Mucosa of stomach (tissue), 1 donor: ENCODE results near the gene RAB10.
"Not testable (repeated sequence)": the region's sequence is repeated elsewhere in the genome, so short reads cannot be mapped to it uniquely, and the experiment has no call there.

Experiments used
- H3K27me3 ChIP-seq: one replicate; pipeline ENCODE4 v1.7.0; 2013; ENCODE audit warnings: mild to moderate bottlenecking, low read length; ENCODE audit not compliant: control insufficient read depth, insufficient read depth
- H3K36me3 ChIP-seq: one replicate; pipeline ENCODE4 v1.7.0; 2013; ENCODE audit warnings: low read length; ENCODE audit not compliant: control insufficient read depth, insufficient read depth
- H3K4me1 ChIP-seq: one replicate; pipeline ENCODE4 v1.7.0; 2013; ENCODE audit warnings: mild to moderate bottlenecking, low read length; ENCODE audit not compliant: control insufficient read depth, insufficient read depth
- H3K4me3 ChIP-seq: one replicate; pipeline ENCODE4 v1.7.0; 2013; ENCODE audit warnings: low read length
- H3K9ac ChIP-seq: one replicate; pipeline ENCODE4 v1.7.0; 2013; ENCODE audit warnings: mild to moderate bottlenecking, low read length, moderate library complexity
- H3K9me3 ChIP-seq: one replicate; pipeline ENCODE4 v1.7.0; 2013; ENCODE audit warnings: mild to moderate bottlenecking, low read length, moderate library complexity; ENCODE audit not compliant: control insufficient read depth
- donor health status: Pancreatic carcinoma.

The RAB10 gene

DNA sequence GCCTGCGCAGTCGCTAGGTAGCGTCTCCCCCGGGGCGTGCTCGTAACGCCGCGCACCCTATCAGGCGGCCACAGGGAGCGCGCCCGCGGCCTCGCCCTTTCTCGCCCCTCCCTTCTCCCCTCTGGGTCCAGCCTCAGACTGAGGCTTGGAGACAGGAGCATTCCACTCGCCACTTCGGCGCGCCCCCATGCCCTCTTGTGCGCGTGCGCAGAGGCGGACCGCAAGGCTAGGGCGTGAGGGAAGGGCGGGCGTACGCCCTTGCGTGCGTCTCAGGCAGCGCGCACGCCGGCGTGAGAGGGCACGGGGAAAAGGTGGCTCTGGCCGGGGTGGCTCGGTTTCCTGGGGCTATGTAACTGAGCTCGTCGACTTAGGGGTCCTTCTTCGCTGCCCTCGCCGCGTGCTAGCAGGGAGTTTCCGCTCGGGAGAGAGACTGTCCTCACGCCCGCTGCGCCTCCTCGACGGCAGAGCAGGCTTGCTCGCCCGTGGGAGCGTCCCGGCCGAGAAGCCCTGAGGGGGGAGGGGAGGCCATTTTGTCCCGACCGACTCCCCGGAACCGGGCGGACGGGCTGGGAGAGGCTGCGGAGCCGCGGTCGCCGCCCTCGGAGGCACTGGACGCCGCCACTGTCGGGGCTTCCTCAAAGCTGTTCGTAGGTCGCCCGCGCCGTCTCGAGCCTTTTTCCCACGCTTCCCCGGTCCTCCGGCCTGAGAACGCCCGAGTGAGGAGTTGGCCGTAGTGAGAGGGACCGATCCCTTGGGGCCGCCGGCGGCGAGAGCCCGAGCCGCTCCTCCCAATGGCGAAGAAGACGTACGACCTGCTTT, at the start of gene RAB10:
Gene RAB10 (plus strand): TSS at position 267 of the 819 bp plus-strand sequence. CDS start 525 bp downstream, at position 792.
- peak within 1 kb of the TSS; percentile 97 for H3K9ac ChIP-seq
- H3K4me1 ChIP-seq: peaks cover 12% of the 10 kb centered on the region
- no peaks in the 10 kb centered on the region for H3K36me3 ChIP-seq
- no peaks in the 10 kb centered on the region for H3K9me3 ChIP-seq
- H3K4me3 ChIP-seq: peak within 1 kb of the TSS; percentile 96
- H3K27me3 ChIP-seq: no peaks in the 10 kb centered on the region

DNA sequence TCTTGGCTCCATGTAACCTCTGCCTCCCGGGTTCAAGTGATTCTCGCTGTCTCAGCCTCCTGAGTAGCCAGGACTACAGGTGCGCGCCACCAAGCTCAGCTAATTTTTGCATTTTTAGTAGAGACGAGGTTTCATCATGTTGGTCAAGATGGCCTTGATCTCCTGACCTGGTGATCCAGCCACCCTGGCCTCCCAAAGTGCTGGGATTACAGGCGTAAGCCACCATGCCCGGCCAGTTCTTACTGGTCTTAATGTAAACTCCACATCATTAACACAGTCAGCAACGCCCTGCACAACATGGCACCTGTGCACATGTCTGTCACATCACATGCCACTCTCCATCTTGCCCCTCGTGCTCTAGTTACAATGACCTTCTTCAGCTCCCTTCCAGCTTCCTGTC, 45.8 kb upstream of the RAB10 start:
- peaks cover 9% of the 10 kb centered on the region for H3K4me1 ChIP-seq
- H3K27me3 ChIP-seq: no peaks in the 10 kb centered on the region
- H3K4me3 ChIP-seq: no peak overlapping the region
- H3K9me3 ChIP-seq: no peaks in the 10 kb centered on the region
- H3K9ac ChIP-seq: no peak overlapping the region
- no peaks in the 10 kb centered on the region for H3K36me3 ChIP-seq

DNA sequence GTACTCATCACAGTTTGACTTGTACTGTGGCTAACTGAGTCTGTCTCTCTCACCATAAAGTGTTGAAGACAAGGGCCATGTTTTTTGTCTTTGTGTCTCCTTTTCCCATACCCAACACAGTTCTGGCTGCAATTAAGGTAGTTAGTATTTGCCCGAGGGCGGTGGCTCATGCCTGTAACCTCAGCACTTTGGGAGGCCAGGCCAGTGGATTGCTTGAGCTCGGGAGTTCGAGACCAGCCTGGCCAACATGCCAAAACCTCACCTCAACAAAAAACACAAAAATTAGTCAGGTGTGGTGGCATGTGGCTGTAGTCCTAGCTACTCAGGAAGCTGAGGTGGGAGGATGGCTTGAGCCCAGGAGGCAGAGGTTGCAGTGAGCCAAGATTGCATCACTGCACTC, 44.7 kb upstream of the RAB10 start:
- Histone ChIP-seq H3K4me3 (no peak overlapping the region), H3K9me3 (no peaks in the 10 kb centered on the region), H3K4me1 (peaks cover 9% of the 10 kb centered on the region), H3K27me3 (no peaks in the 10 kb centered on the region), H3K36me3 (no peaks in the 10 kb centered on the region), H3K9ac (no peak overlapping the region)

DNA sequence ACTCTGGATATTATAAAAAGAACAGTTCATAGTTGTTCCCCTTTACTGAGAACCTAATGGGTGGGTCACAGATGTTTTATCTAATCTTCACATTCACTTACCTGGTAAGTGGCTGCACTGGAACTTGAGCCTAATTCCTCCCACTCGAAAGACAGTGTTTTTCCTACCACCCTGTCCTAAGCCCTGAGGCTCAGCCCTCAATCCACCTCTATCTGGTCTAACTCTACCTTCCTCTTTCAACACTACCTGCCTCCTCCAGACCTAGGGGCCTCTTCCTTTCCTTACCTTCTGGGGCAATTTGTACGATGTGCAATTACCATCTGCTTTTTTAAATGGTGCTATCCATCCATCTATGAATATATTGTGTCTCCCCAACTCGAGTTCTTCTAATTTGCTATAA, 41.9 kb upstream of the RAB10 start:
- Histone ChIP-seq H3K36me3 (no peaks in the 10 kb centered on the region), H3K9me3 (no peaks in the 10 kb centered on the region), H3K9ac (no peak overlapping the region), H3K27me3 (no peaks in the 10 kb centered on the region), H3K4me1 (peaks cover 9% of the 10 kb centered on the region), H3K4me3 (no peak overlapping the region)

DNA sequence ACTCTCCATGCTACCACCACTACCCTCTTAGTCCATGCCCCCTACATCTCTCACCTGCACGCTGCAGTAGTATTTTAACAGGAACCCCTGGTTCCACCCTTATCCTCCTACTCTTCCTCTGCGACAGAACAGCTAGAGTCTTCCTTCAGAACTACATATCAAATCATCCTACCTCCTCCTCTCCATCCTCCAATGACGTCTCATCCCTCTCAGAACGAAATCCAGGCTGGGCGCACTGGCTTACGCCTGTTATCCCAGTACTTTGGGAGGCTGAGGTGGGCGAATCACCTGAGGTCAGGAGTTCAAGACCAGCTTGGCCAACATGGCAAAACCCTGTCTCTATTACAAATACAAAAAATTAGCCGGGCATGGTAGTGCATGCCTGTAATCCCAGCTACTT, 41.3 kb upstream of the RAB10 start:
- H3K9ac ChIP-seq: no peak overlapping the region
- no peaks in the 10 kb centered on the region for H3K9me3 ChIP-seq
- peaks cover 9% of the 10 kb centered on the region for H3K4me1 ChIP-seq
- no peak overlapping the region for H3K4me3 ChIP-seq
- no peaks in the 10 kb centered on the region for H3K27me3 ChIP-seq
- no peaks in the 10 kb centered on the region for H3K36me3 ChIP-seq

DNA sequence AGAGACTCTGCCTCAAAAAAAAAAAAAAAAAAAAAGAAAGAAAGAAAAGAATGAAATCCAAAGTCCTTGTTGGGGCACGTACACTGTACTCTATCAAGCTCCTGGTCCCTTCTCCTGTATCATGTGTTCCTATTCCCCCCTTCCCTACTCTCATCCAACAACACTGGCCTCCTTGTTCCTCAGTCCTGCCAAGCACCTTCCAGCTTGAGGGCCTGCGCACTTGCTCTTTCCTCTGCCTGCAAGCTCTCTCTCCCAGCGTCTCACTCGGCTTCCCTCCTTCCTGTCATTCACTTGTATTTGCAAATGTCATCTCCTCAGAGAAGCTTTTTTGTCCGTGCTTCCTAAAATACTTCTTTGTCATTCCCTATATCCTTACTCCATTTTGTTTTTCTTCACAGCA, 40.8 kb upstream of the RAB10 start:
- no peaks in the 10 kb centered on the region for H3K27me3 ChIP-seq
- H3K4me1 ChIP-seq: peaks cover 9% of the 10 kb centered on the region
- H3K4me3 ChIP-seq: no peak overlapping the region

DNA sequence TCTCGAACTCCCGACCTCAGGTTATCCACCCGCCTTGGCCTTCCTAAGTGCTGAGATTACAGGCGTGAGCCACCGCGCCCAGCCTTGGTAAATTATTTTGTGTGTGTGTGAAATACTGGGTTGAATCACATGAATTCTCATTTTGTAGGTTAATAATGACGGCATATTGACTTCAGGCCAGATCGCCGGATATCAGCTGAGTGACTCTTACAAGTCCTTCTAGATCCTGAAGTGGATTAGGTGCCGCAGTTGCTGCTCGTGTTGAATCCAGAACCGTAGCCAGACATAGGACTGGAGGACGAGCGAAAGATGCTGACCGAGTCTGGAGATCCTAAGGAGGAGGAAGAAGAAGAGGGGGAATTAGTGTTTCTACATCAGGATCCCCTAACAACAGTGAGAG, 39.4 kb upstream of the RAB10 start:
- H3K4me1 ChIP-seq: peaks cover 18% of the 10 kb centered on the region
- no peaks in the 10 kb centered on the region for H3K27me3 ChIP-seq
- no peaks in the 10 kb centered on the region for H3K36me3 ChIP-seq
- H3K9ac ChIP-seq: no peak overlapping the region
- no peaks in the 10 kb centered on the region for H3K9me3 ChIP-seq
- H3K4me3 ChIP-seq: no peak overlapping the region

More for the DNA sequence above, 40.8 kb upstream of the RAB10 start:
- no peak overlapping the region for H3K9ac ChIP-seq
- H3K36me3 ChIP-seq: no peaks in the 10 kb centered on the region
- H3K9me3 ChIP-seq: no peaks in the 10 kb centered on the region

DNA sequence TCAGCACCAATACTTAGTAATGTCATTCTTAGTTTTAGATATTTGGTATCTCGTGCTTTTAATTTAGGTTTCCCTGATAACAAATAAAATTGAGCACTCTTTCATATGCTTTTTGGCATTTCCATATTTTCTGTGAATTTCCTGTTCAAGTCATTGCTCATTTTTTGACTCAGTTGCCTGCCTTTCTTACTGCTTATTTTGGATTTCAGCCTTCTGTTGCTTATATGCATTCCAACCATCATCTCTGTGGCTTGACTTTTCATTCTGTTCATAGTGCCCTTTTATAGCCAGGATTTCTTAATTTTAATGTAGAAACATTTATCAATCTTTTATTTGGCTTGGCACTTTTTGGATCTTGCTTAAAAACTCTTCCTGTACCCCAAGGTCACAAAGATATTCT, 37.0 kb upstream of the RAB10 start:
- H3K36me3 ChIP-seq: no peaks in the 10 kb centered on the region

DNA sequence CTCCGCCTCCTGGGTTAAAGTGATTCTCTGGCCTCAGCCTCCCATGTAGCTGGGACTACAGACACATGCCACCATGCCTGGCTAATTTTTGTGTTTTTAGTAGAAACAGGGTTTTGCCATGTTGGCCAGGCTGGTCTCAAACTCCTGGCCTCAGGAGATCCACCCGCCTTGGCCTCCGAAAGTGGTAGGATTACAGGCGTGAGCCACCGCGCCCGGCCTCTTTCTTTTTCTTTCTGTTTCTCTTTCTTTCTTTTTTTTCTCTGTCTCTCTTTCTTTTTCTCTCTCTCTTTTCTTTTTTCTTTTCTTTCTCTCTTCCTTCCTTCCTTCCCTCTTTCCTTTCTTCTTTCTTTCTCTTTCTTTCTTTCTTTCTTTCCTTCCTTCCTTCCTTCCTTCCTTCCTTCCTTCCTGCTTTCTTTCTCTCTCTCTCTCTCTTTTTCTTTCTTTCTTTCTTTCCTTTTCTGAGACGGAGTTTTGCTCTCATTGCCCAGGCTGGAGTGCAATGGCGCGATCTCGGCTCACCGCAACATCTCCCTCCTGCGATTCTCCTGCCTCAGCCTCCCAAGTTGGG, 35.0 kb upstream of the RAB10 start:
- H3K9ac ChIP-seq, H3K9me3 ChIP-seq, H3K27me3 ChIP-seq, H3K36me3 ChIP-seq, H3K4me3 ChIP-seq: not testable (repeated sequence)
- peaks cover 47% of the 10 kb centered on the region for H3K4me1 ChIP-seq

More for the DNA sequence above, 37.0 kb upstream of the RAB10 start:
- Histone ChIP-seq H3K9ac (no peak overlapping the region), H3K4me1 (peaks cover 39% of the 10 kb centered on the region), H3K4me3 (no peak overlapping the region), H3K27me3 (no peaks in the 10 kb centered on the region), H3K9me3 (no peaks in the 10 kb centered on the region)

DNA sequence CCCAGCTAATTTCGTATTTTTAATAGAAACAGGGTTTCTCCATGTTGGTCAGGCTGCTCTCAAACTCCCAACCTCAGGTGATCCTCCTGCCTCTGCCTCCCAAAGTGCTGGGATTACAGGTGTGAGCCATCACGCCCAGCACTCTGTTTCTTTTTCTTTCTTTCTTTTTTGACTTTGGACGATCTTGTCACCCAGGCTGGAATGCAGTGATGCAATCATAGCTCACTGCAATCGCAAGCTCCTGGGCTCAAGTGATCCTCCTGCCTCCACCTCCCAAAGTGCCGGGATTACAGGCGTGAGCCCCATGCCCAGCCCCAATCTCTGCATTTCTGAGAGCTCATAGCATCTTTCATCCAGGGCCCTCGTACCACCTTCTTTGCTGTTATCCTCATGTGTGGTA, 34.5 kb upstream of the RAB10 start:
- H3K4me3 ChIP-seq, H3K27me3 ChIP-seq, H3K9me3 ChIP-seq, H3K9ac ChIP-seq, H3K36me3 ChIP-seq: not testable (repeated sequence)
- peaks cover 47% of the 10 kb centered on the region for H3K4me1 ChIP-seq

DNA sequence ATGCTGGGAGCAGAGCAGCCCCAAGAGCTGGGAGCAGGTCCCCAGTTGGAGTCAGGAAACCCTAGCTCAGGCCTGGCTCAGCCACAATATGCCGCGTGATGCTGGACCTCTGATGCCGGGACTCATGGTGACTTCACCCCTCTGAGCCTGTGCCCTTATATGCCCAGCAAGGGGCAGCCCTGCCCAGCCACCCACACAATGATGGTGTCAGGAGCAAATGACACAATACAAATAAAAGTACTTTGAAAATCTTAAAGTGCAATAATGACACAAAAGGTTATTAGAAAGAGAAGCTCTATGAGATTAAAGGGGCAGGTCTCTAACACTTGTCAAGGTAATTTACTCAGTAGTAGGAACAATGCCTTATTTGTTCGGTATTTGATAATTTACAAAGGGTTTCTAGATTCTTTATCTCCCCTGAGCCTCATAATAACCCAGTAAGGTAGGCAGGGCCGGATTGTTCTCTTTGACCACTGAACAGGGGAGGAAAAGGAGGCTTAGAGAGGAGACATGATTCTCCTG, 33.3 kb upstream of the RAB10 start:
- H3K9ac ChIP-seq: no peak overlapping the region
- no peak overlapping the region for H3K4me3 ChIP-seq
- peaks cover 47% of the 10 kb centered on the region for H3K4me1 ChIP-seq
- no peaks in the 10 kb centered on the region for H3K9me3 ChIP-seq
- H3K27me3 ChIP-seq: no peaks in the 10 kb centered on the region
- H3K36me3 ChIP-seq: no peaks in the 10 kb centered on the region

DNA sequence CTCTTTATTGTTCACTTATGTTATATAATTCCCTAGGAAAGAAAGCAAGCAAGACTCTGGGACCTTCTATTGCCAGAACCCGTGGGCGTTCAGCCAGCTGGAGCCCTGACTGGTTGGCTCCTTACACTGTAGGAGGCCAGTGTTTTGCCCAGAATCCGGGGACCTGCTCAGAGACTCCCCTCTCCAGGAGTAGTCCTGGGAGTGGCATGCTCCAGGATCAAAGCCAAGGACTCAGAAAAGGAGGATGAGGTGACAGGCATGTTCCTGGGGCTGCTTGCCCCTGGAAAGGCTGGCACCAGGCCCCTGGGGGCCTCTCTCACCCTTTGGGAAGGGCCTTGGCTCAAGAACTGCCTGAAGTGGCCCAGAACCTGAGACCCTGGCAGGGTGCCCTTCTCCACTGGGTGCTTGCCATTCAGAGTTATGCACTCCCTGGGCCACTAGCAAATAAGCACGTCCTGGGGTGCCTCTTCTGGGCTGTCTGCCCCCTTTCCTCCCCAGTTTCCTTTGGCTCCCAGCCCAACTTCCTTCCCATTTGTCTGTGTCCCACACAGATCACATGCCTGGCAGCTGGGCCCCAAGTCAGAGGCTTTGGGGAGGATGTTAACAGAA, 32.0 kb upstream of the RAB10 start:
- Histone ChIP-seq H3K27me3 (no peaks in the 10 kb centered on the region), H3K36me3 (no peaks in the 10 kb centered on the region), H3K4me1 (peaks cover 47% of the 10 kb centered on the region), H3K4me3 (no peak overlapping the region), H3K9ac (no peak overlapping the region), H3K9me3 (no peaks in the 10 kb centered on the region)
